Esophagus muscularis mucosa (tissue), 4 donors: Measurements from ENCODE around the gene UBAC2. TPM values are rescaled to one million over a fixed set of nuclear protein-coding genes. Genes with fewer than 3 reads are reported as not detected.

Experiments used
- DNase-seq: peaks from one replicate; pipeline ENCODE4 v3.0.0-alpha.2; 2017; ENCODE audit errors: extremely low spot score
- H3K27ac ChIP-seq, 4 donors: fragments of 200-600 bp; sonication (generic); replicated peaks in 1 of 4; 1 replicate in 3 of 4; 2 replicates in 1 of 4; pipeline ENCODE4 v1.5.1; 2016 to 2019; ENCODE audit warnings: mild to moderate bottlenecking in 1 of 4
- H3K27me3 ChIP-seq, 4 donors: fragments of 200-600 bp; sonication (generic); one replicate each; pipeline versions ENCODE4 v1.5.1 to v1.6.0; 2016 to 2019
- H3K36me3 ChIP-seq, 4 donors: fragments of 200-600 bp; sonication (generic); one replicate each; pipeline ENCODE4 v1.5.1; 2016 to 2019
- H3K4me1 ChIP-seq, 4 donors: fragments of 200-600 bp; sonication (generic); one replicate each; pipeline ENCODE4 v1.5.1; 2016 to 2019
- H3K4me3 ChIP-seq, 4 donors: fragments of 200-600 bp; sonication (generic); 1 replicate in 2 of 4; 2 replicates in 2 of 4; pipeline ENCODE4 v1.5.1; 2016 to 2019; ENCODE audit warnings: mild to moderate bottlenecking in 4 of 4, moderate library complexity in 1 of 4
- H3K9me3 ChIP-seq, 4 donors: fragments of 200-600 bp; sonication (generic); 1 replicate in 3 of 4; 2 replicates in 1 of 4; pipeline ENCODE4 v1.5.1; 2016 to 2019
- CTCF ChIP-seq, 3 experiments: fragments of 200-600 bp in 2 of 3; fragments of 450-650 bp in 1 of 3; sonication (generic) in 2 of 3; IDR thresholded peaks; one replicate each; pipeline ENCODE4 v1.5.1; 2017 to 2019; ENCODE audit warnings: antibody characterized with exemption in 3 of 3, mild to moderate bottlenecking in 2 of 3, moderate library complexity in 1 of 3
- EP300 ChIP-seq: sonication (generic); formaldehyde crosslinking; IDR thresholded peaks from one replicate; pipeline ENCODE4 v1.6.1; 2017; ENCODE audit warnings: antibody characterized with exemption
- POLR2A ChIP-seq: fragments of 450-650 bp; IDR thresholded peaks from one replicate; pipeline ENCODE4 v1.6.1; 2017; ENCODE audit warnings: antibody characterized with exemption, moderate library complexity, mild to moderate bottlenecking, low read depth
- POLR2AphosphoS5 ChIP-seq, 2 donors: sonication (generic); formaldehyde crosslinking; IDR thresholded peaks; one replicate each; pipeline ENCODE4 v1.6.1; 2017; ENCODE audit warnings: antibody characterized with exemption in 2 of 2
- WGBS: methylation state at CpG from one replicate; pipeline ENCODE4 v1.1.5; 2018; 5-methylcytosine and 5-hydroxymethylcytosine counted together
- intact Hi-C: fragments of 100-400 bp; cut with DNase I; formaldehyde crosslinking; loops from one replicate; pipeline ENCODE4 v1.15.1; 2023
- total RNA-seq, 4 donors: library from RNA; depleted of rRNA; stranded (reverse); fragments of >200 nt; gene quantifications; one replicate each; pipeline versions ENCODE4 v1.1.0 to v1.2.1, GENCODE V29; 2016

The UBAC2 gene
- total RNA-seq, 4 donors from 2014 or later, result 42.6 to 62.1 (median 50.9) TPM

GRCh38 chr13:99378985-99379733 lies 178.5 kb downstream of the UBAC2 start:
- Histone ChIP-seq H3K36me3 (peaks cover 0 to 38% (median 17%) of the 10 kb centered on the region in 4 donors), H3K27ac (no peak overlapping the region), H3K27me3 (no peaks in the 10 kb centered on the region), H3K4me1 (peaks cover 0 to 11% (median 5%) of the 10 kb centered on the region in 4 donors), H3K4me3 (no peak overlapping the region), H3K9me3 (no peaks in the 10 kb centered on the region)
- no peak for TF ChIP-seq EP300
- intact Hi-C loops, result no loop called here
- WGBS, result 77% methylated on average over 3 of the region's 3 CpGs
- no peak for DNase-seq

GRCh38 chr13:99379856-99380801 lies 179.5 kb downstream of the UBAC2 start:
- intact Hi-C loops, result no loop called here
- WGBS, result 94% methylated on average over 16 of the region's 16 CpGs
- H3K9me3 ChIP-seq, result no peaks in the 10 kb centered on the region
- TF ChIP-seq CTCF (IDR thresholded peaks at IDR 0.05), result no peak
- TF ChIP-seq POLR2A, result no peak
- no peak for TF ChIP-seq EP300
- no peak for TF ChIP-seq POLR2AphosphoS5 (IDR thresholded peaks at IDR 0.05)
- peaks cover 0 to 41% (median 19%) of the 10 kb centered on the region in 4 donors for H3K36me3 ChIP-seq
- H3K27me3 ChIP-seq, result no peaks in the 10 kb centered on the region
- no peak overlapping the region for H3K4me3 ChIP-seq
- no peak overlapping the region for H3K27ac ChIP-seq
- H3K4me1 ChIP-seq, result peaks cover 0 to 11% (median 5%) of the 10 kb centered on the region in 4 donors
- DNase-seq, result no peak

GRCh38 chr13:99380921-99381645 lies 180.4 kb downstream of the UBAC2 start:
- Histone ChIP-seq H3K27ac (no peak overlapping the region), H3K36me3 (peaks cover 0 to 50% (median 25%) of the 10 kb centered on the region in 4 donors), H3K4me3 (no peak overlapping the region), H3K27me3 (no peaks in the 10 kb centered on the region), H3K4me1 (peaks cover 0 to 11% (median 5%) of the 10 kb centered on the region in 4 donors), H3K9me3 (no peaks in the 10 kb centered on the region)
- WGBS, result 90% methylated on average over 15 of the region's 15 CpGs
- intact Hi-C loops, result no loop called here
- DNase-seq, result no peak
- TF ChIP-seq EP300 (no peak), POLR2A (no peak), CTCF (IDR thresholded peaks at IDR 0.05) (no peak), POLR2AphosphoS5 (IDR thresholded peaks at IDR 0.05) (no peak)

GRCh38 chr13:99381766-99382165 lies 181.1 kb downstream of the UBAC2 start:
- Histone ChIP-seq H3K4me3 (no peak overlapping the region), H3K27ac (no peak overlapping the region), H3K36me3 (peaks cover 0 to 50% (median 30%) of the 10 kb centered on the region in 4 donors), H3K27me3 (no peaks in the 10 kb centered on the region), H3K4me1 (peaks cover 0 to 11% (median 5%) of the 10 kb centered on the region in 4 donors), H3K9me3 (no peaks in the 10 kb centered on the region)
- TF ChIP-seq POLR2AphosphoS5 (IDR thresholded peaks at IDR 0.05), result no peak
- TF ChIP-seq POLR2A, result no peak
- no peak for TF ChIP-seq EP300
- no peak for TF ChIP-seq CTCF (IDR thresholded peaks at IDR 0.05)
- no peak for DNase-seq
- WGBS, result 83% methylated on average over 2 of the region's 2 CpGs
- intact Hi-C loops, result no loop called here
